Lower leg skin (tissue), 3 donors: ENCODE measurements around the gene FKRP.

ENCODE experiments used
- POLR2A ChIP-seq, 2 donors: fragments of 450-650 bp; IDR thresholded peaks; one replicate each; pipeline ENCODE4 v1.6.1; 2016 to 2017; ENCODE audit warnings: antibody characterized with exemption in 2 of 2, mild to moderate bottlenecking in 1 of 2, moderate library complexity in 1 of 2
- TF ChIP-seq, protein P1 (sequence below), 3 donors: fragments of 450-650 bp; IDR thresholded peaks; one replicate each; pipeline ENCODE4 v1.5.1; 2016; ENCODE audit warnings: antibody characterized with exemption in 3 of 3, mild to moderate bottlenecking in 3 of 3, moderate library complexity in 2 of 3

DNA sequence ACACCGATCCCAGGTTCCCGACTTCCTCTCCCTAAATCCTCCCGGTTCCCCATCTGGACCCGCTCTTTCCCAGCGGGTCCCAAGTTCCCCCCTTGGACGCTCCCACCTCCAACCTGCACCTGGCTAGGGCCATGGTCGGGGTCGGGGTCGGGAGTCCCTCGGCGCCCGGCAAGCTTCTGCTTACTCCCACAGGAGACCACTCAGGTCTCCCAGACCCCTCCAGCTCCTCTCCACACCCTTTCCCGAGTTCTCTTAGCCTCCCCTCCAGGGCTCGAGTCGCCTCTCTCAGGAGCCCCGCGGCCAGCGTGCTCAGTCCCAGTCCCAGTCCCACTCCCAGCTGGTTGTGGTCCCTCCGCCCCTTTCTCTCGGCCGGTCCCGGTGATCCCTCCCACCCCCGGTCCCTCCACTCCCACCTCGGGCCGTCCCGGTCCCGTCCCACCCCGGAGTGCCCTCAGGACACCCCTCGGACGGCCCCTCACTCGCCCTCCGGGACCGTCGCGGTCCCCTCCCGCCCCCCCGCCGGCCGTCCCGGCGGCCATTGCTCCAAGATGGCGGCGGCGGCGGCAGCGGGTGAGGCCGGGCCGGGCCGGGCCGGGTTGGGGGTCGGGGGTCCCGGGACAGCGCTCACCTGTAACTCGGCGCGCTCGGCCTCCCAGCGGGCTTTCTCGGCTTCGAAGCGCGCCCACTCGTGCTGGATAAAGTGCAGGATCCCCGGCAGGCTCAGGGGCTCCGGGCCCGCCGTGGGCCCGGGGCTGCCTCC lies at the start of gene FKRP:
- TF ChIP-seq POLR2A (IDR thresholded peaks at IDR 0.05) = no peak
- TF ChIP-seq, protein P1, sequence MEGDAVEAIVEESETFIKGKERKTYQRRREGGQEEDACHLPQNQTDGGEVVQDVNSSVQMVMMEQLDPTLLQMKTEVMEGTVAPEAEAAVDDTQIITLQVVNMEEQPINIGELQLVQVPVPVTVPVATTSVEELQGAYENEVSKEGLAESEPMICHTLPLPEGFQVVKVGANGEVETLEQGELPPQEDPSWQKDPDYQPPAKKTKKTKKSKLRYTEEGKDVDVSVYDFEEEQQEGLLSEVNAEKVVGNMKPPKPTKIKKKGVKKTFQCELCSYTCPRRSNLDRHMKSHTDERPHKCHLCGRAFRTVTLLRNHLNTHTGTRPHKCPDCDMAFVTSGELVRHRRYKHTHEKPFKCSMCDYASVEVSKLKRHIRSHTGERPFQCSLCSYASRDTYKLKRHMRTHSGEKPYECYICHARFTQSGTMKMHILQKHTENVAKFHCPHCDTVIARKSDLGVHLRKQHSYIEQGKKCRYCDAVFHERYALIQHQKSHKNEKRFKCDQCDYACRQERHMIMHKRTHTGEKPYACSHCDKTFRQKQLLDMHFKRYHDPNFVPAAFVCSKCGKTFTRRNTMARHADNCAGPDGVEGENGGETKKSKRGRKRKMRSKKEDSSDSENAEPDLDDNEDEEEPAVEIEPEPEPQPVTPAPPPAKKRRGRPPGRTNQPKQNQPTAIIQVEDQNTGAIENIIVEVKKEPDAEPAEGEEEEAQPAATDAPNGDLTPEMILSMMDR (IDR thresholded peaks at IDR 0.05) = no peak
